Pancreas (tissue), 10 donors: ENCODE measurements around the gene PCK1. TPM values are rescaled to one million over a fixed set of nuclear protein-coding genes. Genes with fewer than 3 reads are reported as not detected.

Experiments used
- ATAC-seq, 4 donors: fragments of 200-7000 bp; cut with Tn5 transposase; one replicate each; pipeline versions ENCODE4 v1.8.0 to v1.9.1; 2020; ENCODE audit warnings: mild to moderate bottlenecking in 4 of 4, moderate library complexity in 4 of 4
- DNase-seq, 6 donors: peaks; one replicate each; pipeline ENCODE4 v3.0.0-alpha.2; 2020
- FAIRE-seq: peaks from 2 replicates; lab custom pipeline; 2012; peaks lifted over from hg19 to GRCh38; lab: Jason Lieb, UNC
- H3K27ac ChIP-seq, 4 donors: fragments of 200-600 bp; sonication (generic); 1 replicate in 3 of 4; 2 replicates in 1 of 4; pipeline versions ENCODE4 v1.5.0 to v1.8.0; 2020
- H3K27me3 ChIP-seq, 4 donors: fragments of 200-600 bp; one replicate each; pipeline ENCODE4 v1.8.0; 2021
- H3K36me3 ChIP-seq, 3 donors: fragments of 200-600 bp; sonication (generic) in 1 of 3; one replicate each; pipeline versions ENCODE4 v1.5.0 to v1.8.0; 2020 to 2021
- H3K4me1 ChIP-seq, 3 donors: fragments of 200-600 bp; one replicate each; pipeline ENCODE4 v1.8.0; 2021
- H3K4me3 ChIP-seq, 4 donors: fragments of 200-600 bp; sonication (generic) in 2 of 4; one replicate each; pipeline versions ENCODE4 v1.5.0 to v1.8.0; 2020 to 2021
- H3K9me3 ChIP-seq, 4 donors: fragments of 200-600 bp; one replicate each; pipeline ENCODE4 v1.8.0; 2021
- WGBS, 2 donors: extraction: QIAGEN DNeasy Blood & Tissue Kit; methylation state at CpG; one replicate each; pipeline ENCODE4 v1.1.7; 2013; 5-methylcytosine and 5-hydroxymethylcytosine counted together
- intact Hi-C, 3 donors: fragments of 100-400 bp; cut with DNase I; formaldehyde crosslinking; loops; one replicate each; pipeline versions ENCODE4 v1.11.1 to v1.14.2; 2022
- polyA plus RNA-seq, 2 donors: library from polyadenylated mRNA; stranded (reverse); fragments of 200-250 nt; gene quantifications; one replicate each; pipeline ENCODE4 v1.2.3, GENCODE V29; 2013
- total RNA-seq, 6 donors: library from RNA; stranded (reverse); fragmentation: NEBNext Ultra II Directional in 4 of 6; extraction: Animal tissue kit (Norgen Biotek cat#: 25700) in 4 of 6; gene quantifications; one replicate each; pipeline versions ENCODE4 v1.2.1 to v1.2.4, GENCODE V29; 2021 to 2023
- TF ChIP-seq, protein P1 (sequence below), 4 donors: fragments of 200-600 bp; sonication (generic) in 3 of 4; IDR thresholded peaks; one replicate each; pipeline versions ENCODE4 v1.5.0 to v1.8.0; 2021; ENCODE audit warnings: antibody characterized with exemption in 4 of 4
- donor health status: healthy with polysubstance abuse.
- donor health status: DM: no; HTN: no; CAD: no; lungs with moderate emphysema.
- donor health status: DM: no; HTN: no; CAD: no.
- donor health status: control.
- donor health status: control.
- donor health status: Bipolar disorder and iron deficiency.
- donor health status: DM: yes; HTN: yes; CAD: no.
- donor health status: DM: no; HTN: no; CAD: no.
- donor health status: DM: no; HTN: no; CAD: no.
- donor health status: DM: yes; HTN: yes; CAD: no.

The PCK1 gene
- total and polyA plus RNA-seq, 8 donors = 0.12 to 2.5 (median 0.47) TPM

DNA sequence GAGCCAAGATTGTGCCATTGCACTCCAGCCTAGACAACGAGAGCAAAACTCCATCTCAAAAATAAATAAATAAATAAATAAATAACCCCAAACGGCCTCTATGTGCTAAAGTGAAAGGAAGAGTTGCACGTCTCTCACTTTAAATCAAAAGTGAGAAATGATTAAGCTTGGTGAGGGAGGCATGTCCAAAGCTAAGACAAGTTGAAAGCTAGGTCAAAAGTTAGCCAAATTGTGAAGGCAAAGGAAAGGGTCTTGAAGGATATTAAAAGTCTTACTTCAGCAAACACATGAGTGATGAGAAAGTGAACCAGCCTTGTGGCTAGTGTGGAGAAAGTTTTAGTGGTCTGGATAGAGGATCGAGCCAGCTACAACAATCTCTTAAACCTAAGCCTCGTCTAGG lies 45.0 kb downstream of the PCK1 start:
- ATAC-seq = no peak
- no peak overlapping the region for H3K4me3 ChIP-seq
- intact Hi-C loops = no loop called here
- 40 to 53% methylated on average over 5 of the region's 5 CpGs for WGBS, 2 donors
- no peaks in the 10 kb centered on the region for H3K4me1 ChIP-seq
- FAIRE-seq = no peak
- no peak for DNase-seq
- H3K36me3 ChIP-seq = no peaks in the 10 kb centered on the region
- TF ChIP-seq, protein P1, sequence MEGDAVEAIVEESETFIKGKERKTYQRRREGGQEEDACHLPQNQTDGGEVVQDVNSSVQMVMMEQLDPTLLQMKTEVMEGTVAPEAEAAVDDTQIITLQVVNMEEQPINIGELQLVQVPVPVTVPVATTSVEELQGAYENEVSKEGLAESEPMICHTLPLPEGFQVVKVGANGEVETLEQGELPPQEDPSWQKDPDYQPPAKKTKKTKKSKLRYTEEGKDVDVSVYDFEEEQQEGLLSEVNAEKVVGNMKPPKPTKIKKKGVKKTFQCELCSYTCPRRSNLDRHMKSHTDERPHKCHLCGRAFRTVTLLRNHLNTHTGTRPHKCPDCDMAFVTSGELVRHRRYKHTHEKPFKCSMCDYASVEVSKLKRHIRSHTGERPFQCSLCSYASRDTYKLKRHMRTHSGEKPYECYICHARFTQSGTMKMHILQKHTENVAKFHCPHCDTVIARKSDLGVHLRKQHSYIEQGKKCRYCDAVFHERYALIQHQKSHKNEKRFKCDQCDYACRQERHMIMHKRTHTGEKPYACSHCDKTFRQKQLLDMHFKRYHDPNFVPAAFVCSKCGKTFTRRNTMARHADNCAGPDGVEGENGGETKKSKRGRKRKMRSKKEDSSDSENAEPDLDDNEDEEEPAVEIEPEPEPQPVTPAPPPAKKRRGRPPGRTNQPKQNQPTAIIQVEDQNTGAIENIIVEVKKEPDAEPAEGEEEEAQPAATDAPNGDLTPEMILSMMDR (IDR thresholded peaks at IDR 0.05) = no peak
- no peaks in the 10 kb centered on the region for H3K9me3 ChIP-seq
- H3K27me3 ChIP-seq = no peaks in the 10 kb centered on the region
- H3K27ac ChIP-seq = no peak overlapping the region

DNA sequence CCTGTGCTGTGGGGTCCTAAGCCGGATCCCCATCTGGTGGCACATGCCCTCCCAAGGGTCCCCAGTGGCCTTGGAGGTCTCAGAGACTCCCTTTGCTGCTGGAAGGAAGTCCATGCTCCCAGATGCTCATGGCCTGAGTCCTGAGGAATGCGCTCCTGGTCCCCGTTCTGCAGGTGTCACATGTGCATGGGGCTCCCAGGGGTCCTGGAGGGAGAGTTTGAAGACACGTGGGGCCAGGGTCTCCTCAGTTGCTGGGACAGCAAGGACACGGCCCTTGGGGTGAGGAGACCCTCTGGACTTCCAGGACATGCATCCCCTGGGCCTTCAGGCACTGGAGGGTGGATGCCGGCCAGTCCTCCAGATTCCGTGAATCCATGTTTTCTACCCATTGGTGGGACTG lies 47.6 kb downstream of the PCK1 start:
- WGBS, 2 donors = 57 to 58% methylated on average over 7 of the region's 7 CpGs

DNA sequence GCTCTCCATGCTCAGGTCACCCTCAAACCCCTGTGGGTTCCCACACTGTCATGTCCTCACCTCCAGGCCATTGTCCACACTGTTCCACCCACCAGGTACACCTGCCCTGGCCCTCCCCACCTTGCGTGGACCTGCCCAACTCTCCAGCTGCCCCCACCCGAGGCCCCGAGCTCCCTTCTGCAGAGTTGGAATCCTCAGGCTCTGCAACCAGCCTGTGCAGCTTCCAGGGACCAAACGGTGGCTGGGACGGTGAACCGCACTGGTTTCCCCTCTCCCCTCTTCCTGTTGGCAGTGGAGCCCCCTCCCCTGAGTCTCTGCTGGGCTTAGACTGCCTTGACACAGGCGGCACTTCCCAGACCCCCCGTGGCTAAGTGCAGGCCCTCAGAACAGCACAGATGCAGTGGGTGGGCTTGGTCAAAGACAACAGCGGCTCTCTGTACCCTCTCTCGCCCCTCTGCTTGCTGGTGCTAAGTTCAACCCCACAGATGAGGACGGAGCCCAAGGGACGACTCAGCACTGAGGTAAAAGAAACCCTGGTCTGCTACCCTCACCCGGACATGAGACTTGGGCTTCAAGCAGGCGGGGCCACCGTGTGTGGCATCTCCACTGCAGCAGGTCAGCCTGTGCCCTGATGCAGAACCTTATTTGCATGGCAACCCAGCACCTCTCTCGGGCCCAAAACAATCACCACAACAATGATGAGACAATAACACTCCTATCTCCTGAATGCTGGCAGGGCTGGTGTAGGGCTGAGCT lies 48.4 kb downstream of the PCK1 start:
- ATAC-seq = no peak
- H3K4me1 ChIP-seq = no peaks in the 10 kb centered on the region
- no peak for DNase-seq
- TF ChIP-seq, protein P1 (IDR thresholded peaks at IDR 0.05) = no peak
- H3K27me3 ChIP-seq = no peaks in the 10 kb centered on the region
- no peak for FAIRE-seq
- 46 to 60% methylated on average over 16 of the region's 16 CpGs for WGBS, 2 donors
- H3K36me3 ChIP-seq = no peaks in the 10 kb centered on the region
- intact Hi-C loops = no loop called here
- no peaks in the 10 kb centered on the region for H3K9me3 ChIP-seq
- H3K4me3 ChIP-seq = no peak overlapping the region
- H3K27ac ChIP-seq = no peak overlapping the region

More for the DNA sequence above, 47.6 kb downstream of the PCK1 start:
- FAIRE-seq (no peak), ATAC-seq (no peak), DNase-seq (no peak)
- no peaks in the 10 kb centered on the region for H3K4me1 ChIP-seq
- intact Hi-C loops = no loop called here
- H3K36me3 ChIP-seq = no peaks in the 10 kb centered on the region
- H3K27ac ChIP-seq = no peak overlapping the region
- TF ChIP-seq, protein P1 (IDR thresholded peaks at IDR 0.05) = no peak
- H3K9me3 ChIP-seq = no peaks in the 10 kb centered on the region
- no peaks in the 10 kb centered on the region for H3K27me3 ChIP-seq
- no peak overlapping the region for H3K4me3 ChIP-seq

DNA sequence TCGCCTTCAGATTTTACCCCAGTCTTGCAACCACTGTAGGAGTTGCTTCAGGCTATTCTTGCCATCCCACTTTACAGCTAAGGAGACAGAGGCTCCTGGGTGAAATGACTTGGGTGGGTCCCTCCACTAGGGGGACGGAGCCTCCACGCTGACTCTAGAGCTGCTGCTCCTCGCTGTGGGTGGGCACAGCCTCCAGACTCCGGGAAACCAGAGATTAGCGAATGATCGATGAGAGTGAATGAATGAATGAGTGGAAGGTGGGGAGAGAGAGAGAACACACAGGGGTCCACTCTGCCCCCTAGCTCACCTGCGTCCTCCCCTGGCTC lies 48.9 kb downstream of the PCK1 start:
- Histone ChIP-seq H3K4me1 (no peaks in the 10 kb centered on the region), H3K9me3 (no peaks in the 10 kb centered on the region), H3K27me3 (no peaks in the 10 kb centered on the region), H3K27ac (no peak overlapping the region), H3K4me3 (no peak overlapping the region), H3K36me3 (no peaks in the 10 kb centered on the region)
- FAIRE-seq (no peak), ATAC-seq (no peak), DNase-seq (no peak)
- intact Hi-C loops = no loop called here
- TF ChIP-seq, protein P1 (IDR thresholded peaks at IDR 0.05) = no peak
- WGBS, 2 donors = 58 to 70% methylated on average over 8 of the region's 8 CpGs

DNA sequence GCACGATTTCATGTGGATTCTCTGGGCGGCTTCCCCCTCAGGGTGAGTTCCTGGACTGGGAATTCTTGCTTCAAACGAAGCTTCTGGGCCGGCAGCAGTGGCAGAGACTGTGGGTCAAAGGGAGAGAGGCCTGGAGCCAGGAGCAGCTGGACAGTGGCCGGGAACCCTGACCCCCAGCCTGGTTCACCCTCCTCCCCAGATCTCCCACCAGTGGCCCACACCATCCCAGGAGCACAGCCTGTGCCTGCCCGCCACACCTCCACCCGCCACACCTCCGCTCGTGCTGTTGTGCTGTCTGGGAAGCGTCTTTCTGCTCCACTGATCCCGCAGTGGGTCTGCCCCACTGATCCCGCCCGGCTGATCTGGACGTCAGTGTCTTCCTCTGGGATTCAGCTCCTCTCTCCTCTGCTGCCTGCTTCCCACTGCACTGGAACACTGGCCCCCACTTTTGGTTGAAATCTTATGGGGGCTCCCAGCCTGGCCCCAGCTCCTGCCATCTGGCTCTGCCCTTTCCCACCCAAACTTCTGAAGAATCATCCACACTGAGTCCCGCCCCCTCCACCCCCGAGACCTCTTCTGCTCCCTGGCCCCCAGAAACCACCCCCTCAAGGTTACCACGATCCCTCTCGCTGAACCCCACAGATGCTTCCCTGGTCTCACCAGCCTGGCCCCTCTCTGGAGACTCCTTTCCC lies 49.5 kb downstream of the PCK1 start:
- intact Hi-C loops = no loop called here
- FAIRE-seq (no peak), ATAC-seq (no peak), DNase-seq (peak in 1 of 6 donors; percentile 56)
- Histone ChIP-seq H3K9me3 (no peaks in the 10 kb centered on the region), H3K36me3 (no peaks in the 10 kb centered on the region), H3K27me3 (no peaks in the 10 kb centered on the region), H3K4me3 (no peak overlapping the region), H3K4me1 (no peaks in the 10 kb centered on the region), H3K27ac (no peak overlapping the region)
- TF ChIP-seq, protein P1 (IDR thresholded peaks at IDR 0.05) = no peak
- WGBS, 2 donors = 47 to 63% methylated on average over 18 of the region's 18 CpGs
